ENCODE measurements around the gene WLS. TPM values are rescaled to one million over a fixed set of nuclear protein-coding genes. Genes with fewer than 3 reads are reported as not detected.

Gene WLS
- total and polyA plus RNA-seq, 2 experiments from 2014 or later = 0.87 to 1.2 TPM

DNA sequence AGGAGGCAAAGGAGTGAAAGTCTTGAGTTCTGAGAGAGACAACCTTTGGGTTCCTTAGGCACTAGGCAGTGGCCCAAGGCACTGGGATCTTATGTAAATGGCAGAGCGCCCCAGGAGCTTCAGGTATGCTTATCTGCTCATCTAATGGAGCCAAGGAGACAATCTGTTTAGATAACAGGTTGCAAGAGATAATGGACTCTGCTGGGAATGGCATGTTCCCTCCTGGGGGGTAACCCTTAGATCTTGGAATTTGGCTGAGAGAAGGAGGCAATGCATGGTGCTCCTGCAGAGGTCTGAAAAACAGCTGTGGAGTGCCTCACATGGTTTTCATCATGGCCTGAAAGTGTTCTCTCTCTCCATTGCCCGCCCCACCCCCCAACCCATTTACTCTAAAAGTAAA, 44.1 kb upstream of the WLS start (continued):
- TF ChIP-seq, protein P1, sequence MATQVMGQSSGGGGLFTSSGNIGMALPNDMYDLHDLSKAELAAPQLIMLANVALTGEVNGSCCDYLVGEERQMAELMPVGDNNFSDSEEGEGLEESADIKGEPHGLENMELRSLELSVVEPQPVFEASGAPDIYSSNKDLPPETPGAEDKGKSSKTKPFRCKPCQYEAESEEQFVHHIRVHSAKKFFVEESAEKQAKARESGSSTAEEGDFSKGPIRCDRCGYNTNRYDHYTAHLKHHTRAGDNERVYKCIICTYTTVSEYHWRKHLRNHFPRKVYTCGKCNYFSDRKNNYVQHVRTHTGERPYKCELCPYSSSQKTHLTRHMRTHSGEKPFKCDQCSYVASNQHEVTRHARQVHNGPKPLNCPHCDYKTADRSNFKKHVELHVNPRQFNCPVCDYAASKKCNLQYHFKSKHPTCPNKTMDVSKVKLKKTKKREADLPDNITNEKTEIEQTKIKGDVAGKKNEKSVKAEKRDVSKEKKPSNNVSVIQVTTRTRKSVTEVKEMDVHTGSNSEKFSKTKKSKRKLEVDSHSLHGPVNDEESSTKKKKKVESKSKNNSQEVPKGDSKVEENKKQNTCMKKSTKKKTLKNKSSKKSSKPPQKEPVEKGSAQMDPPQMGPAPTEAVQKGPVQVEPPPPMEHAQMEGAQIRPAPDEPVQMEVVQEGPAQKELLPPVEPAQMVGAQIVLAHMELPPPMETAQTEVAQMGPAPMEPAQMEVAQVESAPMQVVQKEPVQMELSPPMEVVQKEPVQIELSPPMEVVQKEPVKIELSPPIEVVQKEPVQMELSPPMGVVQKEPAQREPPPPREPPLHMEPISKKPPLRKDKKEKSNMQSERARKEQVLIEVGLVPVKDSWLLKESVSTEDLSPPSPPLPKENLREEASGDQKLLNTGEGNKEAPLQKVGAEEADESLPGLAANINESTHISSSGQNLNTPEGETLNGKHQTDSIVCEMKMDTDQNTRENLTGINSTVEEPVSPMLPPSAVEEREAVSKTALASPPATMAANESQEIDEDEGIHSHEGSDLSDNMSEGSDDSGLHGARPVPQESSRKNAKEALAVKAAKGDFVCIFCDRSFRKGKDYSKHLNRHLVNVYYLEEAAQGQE (IDR thresholded peaks at IDR 0.05; ENCODE audit: unreplicated experiment) = no peak
- no peak for TF ChIP-seq POLR2AphosphoS5 (IDR thresholded peaks at IDR 0.05; ENCODE audit: low read depth)

DNA sequence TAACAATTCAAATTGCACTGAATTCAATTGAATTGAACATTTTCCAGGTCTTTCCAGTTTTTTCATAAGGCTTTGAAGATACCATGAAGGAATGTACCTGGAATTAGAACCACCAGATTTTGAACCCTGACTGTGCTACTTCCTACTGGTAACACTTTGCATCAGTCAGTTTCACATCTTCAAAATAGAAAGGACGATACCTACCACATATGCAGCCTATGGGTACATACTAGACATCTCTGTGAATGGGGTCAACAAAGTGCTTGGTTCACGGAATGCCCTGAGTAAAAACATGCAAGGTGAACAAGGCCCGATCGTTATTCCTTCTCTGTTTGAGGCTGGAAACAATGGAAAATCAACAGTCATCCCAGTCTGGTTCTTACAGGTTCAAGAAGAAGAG, 41.2 kb upstream of the WLS start:
- H3K36me3 Mint-ChIP-seq (ENCODE audit: low read depth) = no peaks in the 10 kb centered on the region
- H3K27me3 Mint-ChIP-seq (ENCODE audit: insufficient read depth, low read depth, poor library complexity) = peaks cover 47% of the 10 kb centered on the region

More for the DNA sequence above, 41.2 kb upstream of the WLS start:
- no peak overlapping the region for H3K27ac ChIP-seq (ENCODE audit: low read depth)
- H2AFZ ChIP-seq = no peak overlapping the region
- Mint-ChIP-seq H3K4me1 (peaks cover 25% of the 10 kb centered on the region; the same call in 2 of the 3 replicates), H3K9me3 (no peaks in the 10 kb centered on the region), H3K4me3 (no peak overlapping the region), H3K27ac (no peak overlapping the region)
- no peaks in the 10 kb centered on the region for H3K36me3 ChIP-seq (ENCODE audit: insufficient read depth)
- no peak for TF ChIP-seq POLR2AphosphoS5 (IDR thresholded peaks at IDR 0.05; ENCODE audit: low read depth)
- TF ChIP-seq EZH2phosphoT487 (IDR thresholded peaks at IDR 0.05; ENCODE audit: unreplicated experiment) = no peak
- TF ChIP-seq, protein P2, sequence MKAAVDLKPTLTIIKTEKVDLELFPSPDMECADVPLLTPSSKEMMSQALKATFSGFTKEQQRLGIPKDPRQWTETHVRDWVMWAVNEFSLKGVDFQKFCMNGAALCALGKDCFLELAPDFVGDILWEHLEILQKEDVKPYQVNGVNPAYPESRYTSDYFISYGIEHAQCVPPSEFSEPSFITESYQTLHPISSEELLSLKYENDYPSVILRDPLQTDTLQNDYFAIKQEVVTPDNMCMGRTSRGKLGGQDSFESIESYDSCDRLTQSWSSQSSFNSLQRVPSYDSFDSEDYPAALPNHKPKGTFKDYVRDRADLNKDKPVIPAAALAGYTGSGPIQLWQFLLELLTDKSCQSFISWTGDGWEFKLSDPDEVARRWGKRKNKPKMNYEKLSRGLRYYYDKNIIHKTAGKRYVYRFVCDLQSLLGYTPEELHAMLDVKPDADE (IDR thresholded peaks at IDR 0.05) = no peak
- TF ChIP-seq, protein P1 (IDR thresholded peaks at IDR 0.05; ENCODE audit: unreplicated experiment) = no peak
- TF ChIP-seq EZH2 (IDR thresholded peaks at IDR 0.05; ENCODE audit: low read depth, unreplicated experiment) = no peak
- TF ChIP-seq, protein P3, sequence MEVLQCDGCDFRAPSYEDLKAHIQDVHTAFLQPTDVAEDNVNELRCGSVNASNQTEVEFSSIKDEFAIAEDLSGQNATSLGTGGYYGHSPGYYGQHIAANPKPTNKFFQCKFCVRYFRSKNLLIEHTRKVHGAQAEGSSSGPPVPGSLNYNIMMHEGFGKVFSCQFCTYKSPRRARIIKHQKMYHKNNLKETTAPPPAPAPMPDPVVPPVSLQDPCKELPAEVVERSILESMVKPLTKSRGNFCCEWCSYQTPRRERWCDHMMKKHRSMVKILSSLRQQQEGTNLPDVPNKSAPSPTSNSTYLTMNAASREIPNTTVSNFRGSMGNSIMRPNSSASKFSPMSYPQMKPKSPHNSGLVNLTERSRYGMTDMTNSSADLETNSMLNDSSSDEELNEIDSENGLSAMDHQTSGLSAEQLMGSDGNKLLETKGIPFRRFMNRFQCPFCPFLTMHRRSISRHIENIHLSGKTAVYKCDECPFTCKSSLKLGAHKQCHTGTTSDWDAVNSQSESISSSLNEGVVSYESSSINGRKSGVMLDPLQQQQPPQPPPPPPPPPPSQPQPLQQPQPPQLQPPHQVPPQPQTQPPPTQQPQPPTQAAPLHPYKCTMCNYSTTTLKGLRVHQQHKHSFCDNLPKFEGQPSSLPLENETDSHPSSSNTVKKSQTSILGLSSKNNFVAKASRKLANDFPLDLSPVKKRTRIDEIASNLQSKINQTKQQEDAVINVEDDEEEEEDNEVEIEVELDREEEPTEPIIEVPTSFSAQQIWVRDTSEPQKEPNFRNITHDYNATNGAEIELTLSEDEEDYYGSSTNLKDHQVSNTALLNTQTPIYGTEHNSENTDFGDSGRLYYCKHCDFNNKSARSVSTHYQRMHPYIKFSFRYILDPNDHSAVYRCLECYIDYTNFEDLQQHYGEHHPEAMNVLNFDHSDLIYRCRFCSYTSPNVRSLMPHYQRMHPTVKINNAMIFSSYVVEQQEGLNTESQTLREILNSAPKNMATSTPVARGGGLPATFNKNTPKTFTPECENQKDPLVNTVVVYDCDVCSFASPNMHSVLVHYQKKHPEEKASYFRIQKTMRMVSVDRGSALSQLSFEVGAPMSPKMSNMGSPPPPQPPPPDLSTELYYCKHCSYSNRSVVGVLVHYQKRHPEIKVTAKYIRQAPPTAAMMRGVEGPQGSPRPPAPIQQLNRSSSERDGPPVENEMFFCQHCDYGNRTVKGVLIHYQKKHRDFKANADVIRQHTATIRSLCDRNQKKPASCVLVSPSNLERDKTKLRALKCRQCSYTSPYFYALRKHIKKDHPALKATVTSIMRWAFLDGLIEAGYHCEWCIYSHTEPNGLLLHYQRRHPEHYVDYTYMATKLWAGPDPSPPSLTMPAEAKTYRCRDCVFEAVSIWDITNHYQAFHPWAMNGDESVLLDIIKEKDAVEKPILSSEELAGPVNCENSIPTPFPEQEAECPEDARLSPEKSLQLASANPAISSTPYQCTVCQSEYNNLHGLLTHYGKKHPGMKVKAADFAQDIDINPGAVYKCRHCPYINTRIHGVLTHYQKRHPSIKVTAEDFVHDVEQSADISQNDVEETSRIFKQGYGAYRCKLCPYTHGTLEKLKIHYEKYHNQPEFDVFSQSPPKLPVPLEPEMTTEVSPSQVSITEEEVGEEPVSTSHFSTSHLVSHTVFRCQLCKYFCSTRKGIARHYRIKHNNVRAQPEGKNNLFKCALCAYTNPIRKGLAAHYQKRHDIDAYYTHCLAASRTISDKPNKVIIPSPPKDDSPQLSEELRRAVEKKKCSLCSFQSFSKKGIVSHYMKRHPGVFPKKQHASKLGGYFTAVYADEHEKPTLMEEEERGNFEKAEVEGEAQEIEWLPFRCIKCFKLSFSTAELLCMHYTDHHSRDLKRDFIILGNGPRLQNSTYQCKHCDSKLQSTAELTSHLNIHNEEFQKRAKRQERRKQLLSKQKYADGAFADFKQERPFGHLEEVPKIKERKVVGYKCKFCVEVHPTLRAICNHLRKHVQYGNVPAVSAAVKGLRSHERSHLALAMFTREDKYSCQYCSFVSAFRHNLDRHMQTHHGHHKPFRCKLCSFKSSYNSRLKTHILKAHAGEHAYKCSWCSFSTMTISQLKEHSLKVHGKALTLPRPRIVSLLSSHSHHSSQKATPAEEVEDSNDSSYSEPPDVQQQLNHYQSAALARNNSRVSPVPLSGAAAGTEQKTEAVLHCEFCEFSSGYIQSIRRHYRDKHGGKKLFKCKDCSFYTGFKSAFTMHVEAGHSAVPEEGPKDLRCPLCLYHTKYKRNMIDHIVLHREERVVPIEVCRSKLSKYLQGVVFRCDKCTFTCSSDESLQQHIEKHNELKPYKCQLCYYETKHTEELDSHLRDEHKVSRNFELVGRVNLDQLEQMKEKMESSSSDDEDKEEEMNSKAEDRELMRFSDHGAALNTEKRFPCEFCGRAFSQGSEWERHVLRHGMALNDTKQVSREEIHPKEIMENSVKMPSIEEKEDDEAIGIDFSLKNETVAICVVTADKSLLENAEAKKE (CRISPR knock-in tag; IDR thresholded peaks at IDR 0.05) = no peak
- no peaks in the 10 kb centered on the region for H3K79me2 ChIP-seq (replicated peaks; ENCODE audit: insufficient read depth)
- H3F3A ChIP-seq (replicated peaks; ENCODE audit: low read depth) = no peaks in the 10 kb centered on the region
- H3K4me2 ChIP-seq = no peak overlapping the region
- peaks cover 24% of the 10 kb centered on the region for H3K4me1 ChIP-seq (ENCODE audit: insufficient read depth)
- H3K4me3 ChIP-seq = no peak overlapping the region
- ATAC-seq = no peak
- H3K27me3 ChIP-seq (ENCODE audit: insufficient read depth) = peaks cover 63% of the 10 kb centered on the region
- peaks cover 3% of the 10 kb centered on the region for H4K20me1 ChIP-seq (replicated peaks; ENCODE audit: insufficient read depth)
- DNase-seq (ENCODE audit: low spot score) = no peak
- no peaks in the 10 kb centered on the region; the same call in 1 of the 2 replicates for H3K9me2 ChIP-seq (ENCODE audit: insufficient read depth)
